Fibroblast of skin of left biceps (primary cell): ENCODE measurements around the gene KRTAP21-1.
"Not testable (repeated sequence)": the region's sequence is repeated elsewhere in the genome, so short reads cannot be mapped to it uniquely, and the experiment has no call there.

Experiments used
- DNase-seq, 2 experiments: peaks; one replicate each; pipeline ENCODE4 v3.0.0-alpha.2; 2013; ENCODE audit warnings: low read depth in 2 of 2

Gene KRTAP21-1

DNA sequence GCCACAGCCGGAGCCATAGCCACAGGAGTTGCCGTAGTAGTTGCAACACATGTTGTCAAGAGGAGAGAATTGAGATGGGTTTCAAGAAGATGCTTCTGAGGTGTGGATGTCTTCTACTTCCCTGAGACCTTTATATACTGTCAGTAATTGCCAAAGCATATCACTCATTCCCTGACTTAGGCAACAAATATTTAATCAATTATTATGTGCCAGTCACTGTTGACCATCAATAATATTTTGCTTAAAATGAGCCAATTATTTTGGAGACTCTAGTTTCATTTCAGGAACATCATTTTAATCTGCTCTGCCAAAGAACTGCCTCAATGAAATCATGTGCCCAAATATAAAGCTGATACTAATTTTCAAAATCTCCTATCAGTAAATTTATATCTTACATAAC, at the start of gene KRTAP21-1:
KRTAP21-1 (minus strand) TSS at position 101 of the 400 bp plus-strand sequence; CDS start at position 51, 50 bp downstream.
- DNase-seq: not testable (repeated sequence)

DNA sequence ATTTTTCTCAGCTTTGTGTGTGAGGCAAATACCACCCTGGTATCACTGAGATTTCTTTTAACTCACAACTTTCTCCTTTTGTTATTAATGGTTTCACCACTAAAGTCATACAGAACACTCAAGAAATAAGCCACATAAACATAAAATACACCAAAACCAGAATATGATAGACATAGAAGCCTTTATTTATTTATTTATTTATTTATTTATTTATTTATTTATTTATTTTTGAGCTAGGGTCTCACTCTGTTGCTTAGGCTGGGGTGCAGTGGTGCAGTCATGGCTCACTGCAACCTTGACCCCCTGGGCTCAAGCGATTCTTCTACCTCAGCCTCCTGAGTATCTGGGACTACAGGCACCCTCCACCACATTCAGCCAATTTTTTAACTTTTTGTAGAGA, 45.4 kb upstream of the KRTAP21-1 start:
- DNase-seq: no peak

DNA sequence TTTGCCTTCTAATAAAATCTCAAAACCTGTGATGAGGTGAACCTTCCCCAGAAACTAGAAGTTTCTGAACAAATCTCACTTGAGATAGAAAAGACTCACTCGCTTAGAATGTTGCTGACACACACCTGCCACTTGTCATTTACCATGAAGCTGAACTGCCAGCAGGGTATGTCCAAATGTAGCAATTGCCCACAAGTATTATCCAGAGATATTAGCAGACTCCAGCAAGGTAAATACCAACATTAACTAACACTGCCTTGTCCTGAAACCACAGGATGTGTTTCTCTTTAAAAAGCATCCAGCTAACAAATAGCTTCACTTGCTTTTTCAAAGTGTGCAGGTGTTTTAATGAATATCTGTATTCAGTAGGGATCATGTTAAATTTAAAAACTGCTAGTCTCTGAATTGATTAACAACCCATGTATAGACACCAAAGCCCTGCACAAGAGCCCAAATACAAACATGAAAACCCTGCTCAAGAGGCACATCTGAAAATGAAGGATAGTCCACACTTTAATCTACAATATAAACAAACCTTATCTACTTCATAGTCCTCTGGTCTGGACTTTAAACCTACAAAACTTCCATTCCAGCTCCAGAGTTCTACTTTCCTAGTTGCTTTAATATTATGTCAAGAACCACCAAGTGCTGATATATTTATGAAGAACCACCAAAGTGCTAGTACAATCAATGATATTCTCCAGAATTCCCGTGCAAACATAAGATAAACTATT, 38.5 kb upstream of the KRTAP21-1 start:
- no peak for DNase-seq

GRCh38 chr21:30779249-30779648, 24.0 kb upstream of the KRTAP21-1 start:
- DNase-seq: no peak

DNA sequence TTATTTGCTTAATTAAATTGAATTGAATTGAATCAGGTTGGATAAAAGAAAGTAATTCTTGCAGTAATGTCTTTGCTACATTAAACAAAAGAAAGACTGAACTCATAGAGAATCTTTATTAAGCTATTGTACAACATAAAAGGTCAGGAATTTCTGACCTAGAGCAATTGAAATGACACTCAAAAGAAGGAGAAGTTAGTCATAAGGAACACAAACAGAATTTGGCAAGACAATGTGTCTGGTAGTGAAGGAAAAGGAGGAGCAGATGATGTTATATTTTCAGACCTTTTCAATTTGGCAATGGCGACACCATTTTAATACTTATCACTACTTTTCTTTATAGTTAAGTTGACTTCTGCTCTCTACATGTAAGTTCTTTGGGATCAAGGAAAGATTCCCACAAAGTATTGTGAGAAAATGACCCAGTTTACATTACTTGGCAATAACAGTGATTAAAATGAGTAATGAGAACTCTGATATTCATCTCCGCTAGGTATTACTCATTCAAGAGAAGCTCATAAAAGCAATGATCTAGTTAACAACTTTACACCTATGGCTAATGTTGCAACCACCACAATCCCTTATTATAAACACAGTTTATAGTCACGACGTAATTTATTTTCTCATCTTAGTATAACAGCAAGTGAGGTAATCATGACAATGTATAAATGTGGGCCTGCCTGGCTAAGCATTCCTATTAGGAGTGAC, 14.7 kb upstream of the KRTAP21-1 start:
- DNase-seq: no peak

GRCh38 chr21:30760776-30761175, 5.5 kb upstream of the KRTAP21-1 start:
- DNase-seq: no peak

GRCh38 chr21:30758306-30758705, 3.1 kb upstream of the KRTAP21-1 start:
- no peak for DNase-seq

- no peak for DNase-seq
These were observed 8.1 kb downstream of the KRTAP21-1 start, which contains the start of gene KRTAP21-2 for GRCh38 chr21:30747159-30747558. Gene KRTAP21-2 (minus strand): TSS chr21:30747259. CDS start chr21:30747202, 57 bp downstream.

DNA sequence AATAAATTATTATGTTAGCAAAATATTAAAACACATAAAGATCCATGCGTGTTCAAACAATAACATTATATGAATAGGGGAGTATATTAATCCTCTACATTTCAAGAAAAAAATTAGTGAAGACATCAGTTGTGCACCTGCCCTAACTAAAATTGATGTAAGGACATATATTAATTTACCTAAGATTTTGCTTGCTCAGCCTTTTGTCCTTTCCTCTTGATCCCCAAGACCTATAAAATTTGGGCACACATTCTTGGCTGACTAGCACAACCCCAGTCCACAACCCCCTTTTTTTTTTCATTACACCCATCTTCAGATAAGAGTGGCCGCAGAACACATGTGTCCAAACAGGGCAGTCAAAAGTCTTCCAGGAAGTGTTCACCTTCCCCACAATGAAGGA, 14.8 kb downstream of the KRTAP21-1 start:
- no peak for DNase-seq

- DNase-seq: no peak
These were observed 22.2 kb downstream of the KRTAP21-1 start for GRCh38 chr21:30733026-30733425.

- no peak for DNase-seq
These were observed 28.5 kb downstream of the KRTAP21-1 start for GRCh38 chr21:30726726-30727125.

GRCh38 chr21:30719401-30719800, 35.8 kb downstream of the KRTAP21-1 start:
- DNase-seq: no peak

GRCh38 chr21:30718239-30718909, 36.9 kb downstream of the KRTAP21-1 start, which contains the start of gene KRTAP21-3:
Gene KRTAP21-3 (minus strand): TSS chr21:30718777. CDS start chr21:30718759, 18 bp downstream.
- DNase-seq: peak; percentile 55 to 69

DNA sequence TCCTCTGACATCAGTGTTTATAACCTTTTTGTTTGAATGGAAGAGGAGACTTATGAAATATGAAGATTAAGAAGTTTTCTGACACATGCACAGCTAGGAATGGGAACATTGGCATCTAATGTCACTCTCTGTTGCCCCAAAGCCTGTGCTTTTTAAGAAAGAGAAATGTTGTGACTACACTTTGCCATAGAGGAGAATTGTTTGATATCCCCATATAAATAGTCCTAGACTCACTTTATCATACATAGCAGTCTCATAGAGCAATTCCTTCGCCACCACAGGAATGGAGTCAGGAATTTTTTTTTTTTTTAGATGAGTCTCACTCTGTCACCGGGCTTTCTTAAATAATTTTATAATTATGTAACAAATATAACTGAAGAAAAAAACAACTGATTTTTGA, 38.1 kb downstream of the KRTAP21-1 start:
- no peak for DNase-seq

GRCh38 chr21:30714946-30715345, 40.3 kb downstream of the KRTAP21-1 start:
- no peak for DNase-seq

GRCh38 chr21:30714456-30714855, 40.8 kb downstream of the KRTAP21-1 start:
- no peak for DNase-seq

DNA sequence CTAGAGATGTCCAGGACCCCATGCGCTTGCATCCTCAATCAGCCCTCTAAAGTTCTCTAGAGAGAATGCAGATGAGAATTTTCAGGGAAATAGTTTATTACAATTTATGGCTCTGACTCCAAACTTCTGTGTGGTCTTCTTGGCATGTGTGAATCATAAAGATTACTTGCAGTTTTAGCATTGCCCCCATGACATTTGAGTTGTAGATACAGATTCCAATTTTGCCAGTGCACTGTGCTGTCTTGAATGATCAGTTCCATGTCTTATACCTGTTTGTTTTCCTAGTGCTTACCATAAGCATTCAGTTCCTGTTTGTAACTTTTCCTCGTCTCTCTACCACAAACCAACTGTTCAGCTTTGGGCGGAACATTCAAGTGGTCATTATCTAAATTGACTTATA, 41.5 kb downstream of the KRTAP21-1 start:
- no peak for DNase-seq

GRCh38 chr21:30710499-30710898, 44.7 kb downstream of the KRTAP21-1 start:
- no peak for DNase-seq

DNA sequence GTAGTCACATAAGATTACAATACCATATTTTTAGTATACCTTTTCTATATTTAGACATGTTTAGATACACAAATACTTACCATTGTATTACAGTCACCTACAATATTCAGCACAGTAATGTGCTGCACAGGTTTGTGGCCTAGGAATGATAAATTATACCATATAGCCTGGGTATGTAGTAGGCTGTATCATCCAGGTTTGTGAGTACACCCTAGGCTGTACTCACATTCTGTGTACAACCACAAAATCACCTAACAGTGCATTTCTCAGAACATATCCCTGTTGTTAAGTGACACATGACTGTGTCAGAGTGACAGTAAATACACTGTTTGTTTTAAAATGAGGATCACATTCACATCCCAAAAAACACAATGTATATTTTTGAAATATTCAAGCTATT, 47.8 kb downstream of the KRTAP21-1 start:
- DNase-seq: no peak
